SK-N-DZ (cell line): ENCODE data around the gene LAMP2. TPM values are rescaled to one million over a fixed set of nuclear protein-coding genes. Genes with fewer than 3 reads are reported as not detected.
"Not testable (repeated sequence)": the region's sequence is repeated elsewhere in the genome, so short reads cannot be mapped to it uniquely, and the experiment has no call there.

Experiments
- DNase-seq: peaks from one replicate; pipeline ENCODE4 v3.0.0-alpha.2; 2015; ENCODE audit warnings: low spot score
- polyA plus RNA-seq, 2 experiments: library from polyadenylated mRNA; depleted of rRNA; stranded (reverse); fragments of >200 nt; gene quantifications; 2 replicates each; pipeline ENCODE4 v1.2.3, GENCODE V29; 2014

The LAMP2 gene
- 25.3 and 27.6 TPM in 2 replicates for polyA plus RNA-seq (2014; cell fraction: cytosol; rRNA removed)
- polyA plus RNA-seq (2014; cell fraction: nucleus; rRNA removed) = 10.5 and 12.2 TPM in 2 replicates

GRCh38 chrX:120468825-120469525, at the start of gene LAMP2:
LAMP2 (minus strand) TSS chrX:120469296; CDS start chrX:120469169, 127 bp downstream.
- peak; percentile 89 for DNase-seq

GRCh38 chrX:120517936-120518335, 48.8 kb upstream of the LAMP2 start:
- DNase-seq = no peak

GRCh38 chrX:120514236-120514635, 45.1 kb upstream of the LAMP2 start:
- peak; percentile 3 for DNase-seq

- no peak for DNase-seq
Observed at GRCh38 chrX:120512627-120513026, 43.5 kb upstream of the LAMP2 start.

GRCh38 chrX:120512222-120512621, 43.1 kb upstream of the LAMP2 start:
- no peak for DNase-seq

- DNase-seq = no peak
Observed at GRCh38 chrX:120504569-120504968, 35.5 kb upstream of the LAMP2 start.

- DNase-seq = peak; percentile 38
Observed at GRCh38 chrX:120499301-120500072, 30.4 kb upstream of the LAMP2 start.

- DNase-seq = not testable (repeated sequence)
Observed at GRCh38 chrX:120490119-120490518, 21.0 kb upstream of the LAMP2 start.

- DNase-seq = no peak
Observed at GRCh38 chrX:120486786-120487185, 17.7 kb upstream of the LAMP2 start.

GRCh38 chrX:120485638-120486520, 16.8 kb upstream of the LAMP2 start:
- DNase-seq = peak; percentile 86

- no peak for DNase-seq
Observed at GRCh38 chrX:120485315-120485637, 16.2 kb upstream of the LAMP2 start.

GRCh38 chrX:120477453-120477852, 8.4 kb upstream of the LAMP2 start:
- DNase-seq = no peak

- DNase-seq = no peak
Observed at GRCh38 chrX:120476714-120477113, 7.6 kb upstream of the LAMP2 start.

- not testable (repeated sequence) for DNase-seq
Observed at GRCh38 chrX:120475447-120475846, 6.4 kb upstream of the LAMP2 start.

- no peak for DNase-seq
Observed at GRCh38 chrX:120474085-120474484, 5.0 kb upstream of the LAMP2 start.

- DNase-seq = not testable (repeated sequence)
Observed at GRCh38 chrX:120469657-120470056, 561 bp upstream of the LAMP2 start.

- no peak for DNase-seq
Observed at GRCh38 chrX:120468479-120468824, 644 bp downstream of the LAMP2 start.

- no peak for DNase-seq
Observed at GRCh38 chrX:120468071-120468470, 1.0 kb downstream of the LAMP2 start.

- no peak for DNase-seq
Observed at GRCh38 chrX:120464411-120464810, 4.7 kb downstream of the LAMP2 start.

GRCh38 chrX:120463241-120463640, 5.9 kb downstream of the LAMP2 start:
- no peak for DNase-seq

- no peak for DNase-seq
Observed at GRCh38 chrX:120462370-120462769, 6.7 kb downstream of the LAMP2 start.

- no peak for DNase-seq
Observed at GRCh38 chrX:120459309-120459708, 9.8 kb downstream of the LAMP2 start.
